Inflammatory macrophage treated with lipopolysaccharide for 1 hour (primary cell): ENCODE measurements around the gene ACHE.
"Not testable (repeated sequence)": the region's sequence is repeated elsewhere in the genome, so short reads cannot be mapped to it uniquely, and the experiment has no call there.

ENCODE experiments used
- DNase-seq, 2 donors: peaks; one replicate each; pipeline ENCODE4 v3.0.0-alpha.2; 2020 to 2022

The ACHE gene

GRCh38 chr7:100860702-100861615 is 34.7 kb downstream of the ACHE start:
- DNase-seq: no peak

- no peak for DNase-seq
These were observed 35.8 kb downstream of the ACHE start for GRCh38 chr7:100859856-100860255.

DNA sequence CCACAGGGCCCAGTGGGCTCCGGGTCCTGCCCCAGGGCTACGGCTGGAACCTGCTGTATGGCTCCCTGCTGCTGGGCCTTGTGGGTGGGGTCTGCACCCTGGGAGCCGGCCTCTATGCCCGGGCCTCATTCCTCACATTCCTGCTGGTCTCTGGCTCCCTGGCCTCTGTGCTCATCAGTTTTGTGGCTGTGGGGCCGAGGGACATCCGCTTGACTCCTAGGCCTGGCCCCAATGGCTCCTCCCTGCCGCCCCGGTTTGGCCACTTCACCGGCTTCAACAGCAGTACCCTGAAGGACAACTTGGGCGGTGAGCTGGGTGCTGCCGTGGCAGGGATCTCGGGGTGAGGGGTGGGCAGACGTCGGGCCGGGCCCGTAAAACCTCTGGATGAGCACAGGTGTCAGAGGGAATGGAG is 38.8 kb downstream of the ACHE start:
- no peak for DNase-seq

GRCh38 chr7:100855515-100855914 is 40.2 kb downstream of the ACHE start:
- no peak for DNase-seq

- not testable (repeated sequence) for DNase-seq
These were observed 40.8 kb downstream of the ACHE start for GRCh38 chr7:100854899-100855298.

DNA sequence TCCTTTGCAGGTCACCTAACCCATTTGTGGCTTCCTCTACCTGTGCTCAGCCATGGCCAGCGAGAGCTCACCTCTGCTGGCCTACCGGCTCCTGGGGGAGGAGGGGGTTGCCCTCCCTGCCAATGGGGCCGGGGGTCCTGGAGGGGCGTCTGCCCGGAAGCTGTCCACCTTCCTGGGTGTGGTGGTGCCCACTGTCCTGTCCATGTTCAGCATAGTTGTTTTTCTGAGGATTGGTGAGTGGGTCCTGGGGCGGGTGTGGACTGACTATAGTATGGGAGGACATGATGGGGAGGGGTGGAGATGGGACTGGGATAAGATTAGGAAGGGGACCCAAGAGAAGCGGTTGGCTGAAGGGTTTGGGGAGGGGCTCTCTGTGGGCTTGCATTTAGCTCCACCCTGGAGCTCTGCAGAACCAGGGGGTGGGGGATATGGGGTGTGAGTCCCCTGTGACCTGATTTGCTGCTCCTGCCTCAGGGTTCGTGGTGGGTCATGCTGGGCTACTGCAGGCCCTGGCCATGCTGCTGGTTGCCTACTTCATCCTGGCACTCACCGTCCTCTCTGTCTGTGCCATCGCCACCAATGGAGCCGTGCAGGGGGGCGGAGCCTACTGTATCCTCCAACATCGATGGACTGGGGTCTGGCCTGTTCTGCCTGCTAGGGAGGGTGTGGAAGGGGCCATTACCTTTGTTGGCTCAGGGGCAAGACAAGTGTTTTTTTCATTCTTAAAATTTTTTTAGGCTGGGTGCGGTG is 41.4 kb downstream of the ACHE start:
- DNase-seq: no peak

DNA sequence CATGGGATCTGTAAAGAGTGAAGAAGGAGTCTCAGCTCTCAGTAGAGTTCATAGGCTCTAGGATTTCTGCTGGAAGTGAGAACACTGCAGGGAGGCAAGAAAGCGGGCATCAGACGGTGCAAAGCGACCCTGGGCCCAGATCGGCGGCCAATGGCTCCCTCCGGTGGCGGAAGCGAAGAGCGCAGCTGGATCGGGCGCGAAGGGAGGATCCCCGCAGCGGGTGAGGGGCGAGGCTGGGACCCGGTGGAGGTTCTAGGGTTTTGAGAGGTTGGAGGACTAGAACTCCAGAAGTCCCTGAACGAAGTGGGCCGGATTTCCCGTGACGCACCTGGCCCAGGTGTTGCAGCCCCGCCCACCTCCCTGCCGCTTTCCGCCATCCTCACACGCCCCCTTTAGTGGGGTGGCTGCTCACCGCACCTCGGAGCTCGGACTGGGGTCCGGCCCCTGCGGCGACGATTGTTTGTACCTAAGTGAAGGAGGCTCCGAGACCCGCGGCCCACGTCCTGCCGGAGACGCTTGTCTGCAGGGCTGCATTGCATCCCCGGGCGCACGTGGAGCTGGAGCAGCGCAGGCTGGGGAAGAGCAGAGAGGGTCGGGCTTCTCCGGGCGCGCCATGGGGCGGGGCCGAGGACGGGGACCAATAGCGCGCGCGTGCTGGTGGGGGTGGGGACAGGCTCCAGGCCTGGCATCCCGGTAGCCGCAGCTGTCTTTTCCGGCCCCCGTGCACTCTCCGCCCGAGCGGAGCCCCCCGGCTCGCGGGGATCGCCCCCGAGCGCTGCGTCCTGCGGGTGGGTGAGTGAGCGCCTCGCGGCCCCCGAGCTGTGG is 43.4 kb downstream of the ACHE start, which contains the start of gene SLC12A9:
Gene SLC12A9 (plus strand): TSS at position 666 of the 825 bp plus-strand sequence. CDS start 1,485 bp downstream, outside the sequence.
- DNase-seq: peak; percentile 90 to 91

GRCh38 chr7:100847360-100847759 is 48.3 kb downstream of the ACHE start:
- DNase-seq: no peak

DNA sequence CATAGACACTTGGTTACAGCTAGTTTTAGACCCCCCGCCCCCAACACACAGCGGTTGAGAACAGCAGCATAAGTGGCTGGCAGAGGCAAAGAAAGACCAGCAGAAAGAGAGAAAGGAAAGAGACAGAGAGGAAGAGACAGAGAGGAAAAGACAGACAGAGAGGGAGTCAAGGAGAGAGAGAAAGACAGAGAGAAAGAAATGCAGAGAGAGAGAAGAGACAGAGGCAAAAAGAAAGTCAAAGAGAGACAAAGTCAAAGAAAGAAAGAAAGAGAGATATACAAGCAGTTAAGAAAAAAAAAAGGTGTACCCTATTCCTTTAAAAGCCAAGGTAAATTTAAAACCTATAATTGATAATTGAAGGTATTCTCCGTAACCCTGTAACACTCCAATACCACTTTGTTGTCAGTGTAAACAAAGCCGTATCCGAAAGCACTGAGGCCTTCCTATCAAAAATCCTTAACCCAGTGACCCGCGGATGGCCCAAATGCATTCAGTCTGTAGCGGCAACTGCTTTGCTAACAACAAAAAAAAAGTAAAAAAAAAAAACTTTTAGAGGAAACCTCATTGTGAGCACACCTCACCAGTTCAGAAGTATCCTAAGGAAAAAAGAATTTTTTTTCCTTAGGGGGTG is 55.1 kb downstream of the ACHE start:
- no peak for DNase-seq
